CD1c-positive myeloid dendritic cell (primary cell): ENCODE results near the gene PROX1.

Source experiments
- DNase-seq: peaks from one replicate; pipeline ENCODE4 v3.0.0-alpha.2; 2016; ENCODE audit errors: extremely low spot score

The PROX1 gene

GRCh38 chr1:214021321-214021720, 33.5 kb downstream of the PROX1 start:
- DNase-seq: no peak

- DNase-seq: no peak
These were observed 34.5 kb downstream of the PROX1 start for GRCh38 chr1:214022229-214022791.

- DNase-seq: no peak
These were observed 35.1 kb downstream of the PROX1 start for GRCh38 chr1:214022810-214023425.

- DNase-seq: no peak
These were observed 39.2 kb downstream of the PROX1 start for GRCh38 chr1:214026985-214027384.

GRCh38 chr1:214027498-214027897, 39.7 kb downstream of the PROX1 start:
- DNase-seq: no peak

GRCh38 chr1:214028095-214028494, 40.3 kb downstream of the PROX1 start:
- no peak for DNase-seq

GRCh38 chr1:214028649-214029406, 41.1 kb downstream of the PROX1 start:
- no peak for DNase-seq

- DNase-seq: no peak
These were observed 42.0 kb downstream of the PROX1 start for GRCh38 chr1:214029796-214030195.

GRCh38 chr1:214031267-214031650, 43.5 kb downstream of the PROX1 start:
- DNase-seq: no peak

- no peak for DNase-seq
These were observed 49.7 kb downstream of the PROX1 start for GRCh38 chr1:214037468-214037867.

GRCh38 chr1:214039394-214040018, 51.7 kb downstream of the PROX1 start:
- no peak for DNase-seq

- DNase-seq: no peak
These were observed 55.4 kb downstream of the PROX1 start for GRCh38 chr1:214043167-214043566.

- no peak for DNase-seq
These were observed 56.9 kb downstream of the PROX1 start for GRCh38 chr1:214044438-214045214.

- no peak for DNase-seq
These were observed 63.0 kb downstream of the PROX1 start for GRCh38 chr1:214050513-214051401.

GRCh38 chr1:214051786-214052185, 64.0 kb downstream of the PROX1 start:
- no peak for DNase-seq

- DNase-seq: no peak
These were observed 70.3 kb downstream of the PROX1 start for GRCh38 chr1:214058076-214058475.

GRCh38 chr1:214066190-214066589, 78.4 kb downstream of the PROX1 start:
- no peak for DNase-seq

- DNase-seq: no peak
These were observed 79.2 kb downstream of the PROX1 start for GRCh38 chr1:214066936-214067335.

- no peak for DNase-seq
These were observed 79.6 kb downstream of the PROX1 start for GRCh38 chr1:214067397-214067796.

GRCh38 chr1:214067853-214068703, 80.3 kb downstream of the PROX1 start:
- no peak for DNase-seq
